GM19328 (cell line): ENCODE results near the gene S100A10.

Source experiments
- ATAC-seq: cut with Tn5 transposase; IDR thresholded peaks from one replicate; pipeline ENCODE4 v1.9.1; 2021; ENCODE audit warnings: mild to moderate bottlenecking, moderate library complexity; ENCODE audit not compliant: unreplicated experiment

S100A10 gene

GRCh38 chr1:151966061-151966460 is 27.6 kb downstream of the S100A10 start:
- ATAC-seq, result no peak

DNA sequence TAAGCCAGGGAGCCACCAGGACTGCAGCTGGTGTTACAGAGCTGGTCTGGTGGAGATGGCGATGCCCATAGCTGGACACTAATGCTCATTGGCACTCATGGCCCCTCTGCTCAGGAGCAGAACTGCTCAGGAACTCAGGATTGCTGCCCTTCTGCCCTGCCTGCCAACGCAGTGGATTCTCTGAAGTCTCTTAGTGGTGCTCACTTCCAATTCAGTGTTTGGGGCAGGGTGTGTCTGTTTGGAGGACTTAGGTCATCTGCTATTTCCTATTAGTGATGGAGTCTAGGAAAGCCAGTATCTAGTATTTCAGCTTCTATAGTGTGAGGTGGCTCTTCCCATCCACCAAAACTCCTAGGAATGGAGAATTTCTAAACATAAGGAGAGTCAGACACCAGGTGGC is 29.1 kb downstream of the S100A10 start:
- ATAC-seq, result no peak

DNA sequence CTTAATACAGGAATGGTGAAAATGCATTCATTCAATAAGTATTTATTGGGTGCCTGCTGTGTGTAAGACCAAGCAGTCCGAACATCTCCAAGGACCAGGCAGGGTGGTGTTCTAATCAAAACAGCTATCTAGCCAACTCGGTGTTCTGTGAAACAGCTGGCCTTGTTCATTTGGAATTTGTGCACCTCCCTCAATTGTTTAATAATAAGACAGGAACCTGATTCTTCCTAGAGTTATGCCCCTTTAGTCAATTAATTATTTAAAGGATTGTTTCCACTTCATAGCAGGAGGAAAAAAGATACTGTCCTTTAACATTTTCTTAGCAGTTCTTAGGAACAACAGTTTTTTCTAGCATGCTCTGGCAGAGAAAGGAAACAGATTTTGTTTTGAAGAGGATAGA is 30.4 kb downstream of the S100A10 start:
- ATAC-seq, result no peak

GRCh38 chr1:151961833-151962232 is 31.8 kb downstream of the S100A10 start:
- no peak for ATAC-seq

DNA sequence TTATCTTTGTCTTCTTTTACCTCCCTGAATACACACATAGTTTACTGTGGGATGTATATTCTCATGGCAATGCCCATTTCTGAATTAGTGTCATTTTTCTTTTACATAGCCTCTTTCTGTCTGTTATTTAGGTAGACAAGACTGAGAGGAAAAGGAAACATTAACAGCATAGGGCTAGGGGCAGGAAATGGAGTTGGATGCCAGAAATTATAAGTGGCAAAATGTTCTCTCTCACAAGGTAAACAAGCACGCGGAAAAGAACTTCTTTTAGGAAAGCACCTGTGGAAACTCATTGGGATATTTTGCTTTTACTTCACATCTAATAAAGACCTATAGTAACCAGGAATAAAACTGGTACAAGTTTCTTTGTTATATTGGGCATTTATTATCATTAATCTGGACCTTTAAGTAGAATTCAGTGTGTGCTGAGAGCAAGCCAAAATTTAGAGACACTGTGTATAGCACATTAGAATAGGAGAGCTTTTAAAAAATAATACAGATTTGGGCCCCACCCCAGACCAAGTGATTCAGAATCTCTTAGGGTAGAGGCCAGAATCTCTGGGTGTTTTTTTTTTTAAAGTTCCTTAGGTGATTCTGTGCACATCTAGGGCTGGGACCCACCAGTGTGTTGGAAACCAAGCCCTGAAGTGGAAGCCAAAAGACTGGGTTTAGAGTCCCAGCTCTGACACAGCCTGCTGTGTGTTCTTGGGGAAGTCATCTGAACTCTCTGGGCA is 32.7 kb downstream of the S100A10 start:
- no peak for ATAC-seq

GRCh38 chr1:151958959-151959358 is 34.7 kb downstream of the S100A10 start:
- ATAC-seq, result no peak

GRCh38 chr1:151956957-151957497 is 36.6 kb downstream of the S100A10 start:
- no peak for ATAC-seq

GRCh38 chr1:151953409-151954094 is 40.1 kb downstream of the S100A10 start:
- no peak for ATAC-seq

- no peak for ATAC-seq
Observed at GRCh38 chr1:151952811-151953210, 40.8 kb downstream of the S100A10 start.

DNA sequence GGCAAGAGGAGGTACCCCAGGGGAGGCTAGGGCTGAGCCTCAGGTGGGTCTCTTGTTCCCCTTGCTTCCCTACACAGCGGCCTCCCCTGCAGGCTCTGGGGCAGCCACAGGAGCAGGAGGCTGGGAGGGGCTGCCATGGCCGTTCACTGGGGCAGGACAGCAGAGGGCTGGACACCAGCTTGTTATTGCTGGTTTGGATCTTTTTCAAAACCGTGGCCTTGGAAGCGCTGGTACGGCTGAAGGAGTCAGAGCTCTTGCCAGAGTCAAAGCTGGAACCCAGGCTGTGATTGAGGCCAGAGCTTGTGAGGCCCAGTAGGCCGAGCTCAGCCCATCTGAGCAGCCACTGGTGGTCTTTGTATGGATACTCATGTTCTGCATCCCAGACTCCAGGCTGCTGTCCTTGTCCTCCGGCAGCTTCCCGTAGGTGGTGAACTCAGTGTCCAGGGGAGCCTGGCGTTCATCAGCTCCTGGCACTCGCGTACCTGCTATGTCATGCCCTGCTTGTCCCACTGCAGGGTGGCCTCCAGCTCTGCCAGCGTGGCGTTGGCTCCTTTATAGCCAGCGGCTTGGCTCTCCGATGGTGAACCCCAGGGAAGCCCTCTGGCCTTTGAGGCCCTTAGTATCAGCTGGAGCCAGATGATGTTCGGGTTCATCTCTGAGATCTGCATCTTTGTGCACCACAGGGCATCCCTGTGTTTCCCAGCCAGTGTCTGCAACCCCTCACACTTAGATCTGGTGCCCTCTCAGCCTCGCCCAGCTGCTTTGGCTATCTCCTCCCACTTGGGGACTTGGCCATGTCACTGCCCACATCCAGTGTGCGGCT is 44.1 kb downstream of the S100A10 start:
- no peak for ATAC-seq

GRCh38 chr1:151948506-151948905 is 45.2 kb downstream of the S100A10 start:
- no peak for ATAC-seq

DNA sequence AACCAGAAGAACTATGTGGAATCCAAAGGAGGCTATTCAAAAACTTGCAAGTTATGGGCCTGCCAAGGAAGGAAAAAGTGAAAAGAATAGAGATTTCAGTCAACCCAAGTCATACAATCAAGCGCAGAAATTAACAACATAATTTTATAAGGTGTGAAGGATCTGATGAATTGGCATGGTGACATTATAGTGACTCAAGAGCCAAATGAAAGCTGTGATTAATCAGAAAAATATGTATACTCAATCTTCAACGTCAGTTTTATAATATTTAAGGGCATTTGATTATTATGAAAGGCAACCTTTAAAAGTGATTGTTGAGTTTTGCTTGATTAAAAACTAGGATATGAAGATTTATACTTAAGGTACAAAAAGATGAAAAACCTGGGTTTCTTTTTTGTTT is 46.5 kb downstream of the S100A10 start:
- no peak for ATAC-seq

DNA sequence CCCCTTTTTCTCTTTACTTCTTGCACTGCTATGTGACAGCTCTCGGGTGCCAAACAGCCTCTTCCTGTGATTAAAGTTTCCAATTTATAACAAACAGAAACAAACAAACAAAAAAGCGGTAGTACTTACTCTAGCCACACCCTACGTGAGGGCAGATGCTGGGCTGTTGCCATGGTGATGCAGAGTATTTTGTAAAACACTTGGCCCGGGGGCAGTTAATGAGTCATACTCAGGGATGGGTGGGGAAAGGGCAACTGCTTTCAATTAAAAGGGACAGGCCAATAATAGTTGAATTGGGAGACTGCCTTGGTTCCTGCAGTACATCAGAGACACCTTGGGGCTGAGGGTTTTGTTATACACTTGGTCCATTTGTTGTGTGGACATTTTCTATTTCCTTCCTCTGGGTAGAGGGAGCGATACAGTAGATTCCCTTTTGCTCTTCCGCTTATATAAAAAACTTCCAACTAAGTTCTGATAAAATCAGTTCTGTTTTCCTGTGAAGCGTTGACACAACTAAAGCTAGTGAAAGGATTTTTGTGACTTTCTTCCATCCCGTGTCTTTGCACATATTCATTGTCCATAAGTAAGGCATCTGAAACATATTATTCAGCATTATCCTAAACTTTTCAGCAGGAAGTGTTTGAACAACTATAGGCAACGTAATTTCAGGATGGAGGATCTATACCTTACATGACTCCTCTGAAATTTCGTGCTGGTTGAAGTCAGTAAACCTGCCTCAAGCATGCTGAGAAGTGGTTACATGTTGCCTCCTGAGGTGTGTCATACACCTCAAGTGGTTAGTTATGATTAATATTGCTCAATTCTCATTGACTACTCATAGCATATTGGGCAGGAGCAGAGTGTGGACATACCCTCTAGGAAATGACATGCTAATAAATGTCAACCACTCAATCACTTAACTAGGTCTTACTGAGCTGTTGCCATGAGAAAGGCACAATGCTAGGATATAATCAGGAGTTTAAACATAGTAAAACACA is 47.6 kb downstream of the S100A10 start:
- ATAC-seq, result no peak

DNA sequence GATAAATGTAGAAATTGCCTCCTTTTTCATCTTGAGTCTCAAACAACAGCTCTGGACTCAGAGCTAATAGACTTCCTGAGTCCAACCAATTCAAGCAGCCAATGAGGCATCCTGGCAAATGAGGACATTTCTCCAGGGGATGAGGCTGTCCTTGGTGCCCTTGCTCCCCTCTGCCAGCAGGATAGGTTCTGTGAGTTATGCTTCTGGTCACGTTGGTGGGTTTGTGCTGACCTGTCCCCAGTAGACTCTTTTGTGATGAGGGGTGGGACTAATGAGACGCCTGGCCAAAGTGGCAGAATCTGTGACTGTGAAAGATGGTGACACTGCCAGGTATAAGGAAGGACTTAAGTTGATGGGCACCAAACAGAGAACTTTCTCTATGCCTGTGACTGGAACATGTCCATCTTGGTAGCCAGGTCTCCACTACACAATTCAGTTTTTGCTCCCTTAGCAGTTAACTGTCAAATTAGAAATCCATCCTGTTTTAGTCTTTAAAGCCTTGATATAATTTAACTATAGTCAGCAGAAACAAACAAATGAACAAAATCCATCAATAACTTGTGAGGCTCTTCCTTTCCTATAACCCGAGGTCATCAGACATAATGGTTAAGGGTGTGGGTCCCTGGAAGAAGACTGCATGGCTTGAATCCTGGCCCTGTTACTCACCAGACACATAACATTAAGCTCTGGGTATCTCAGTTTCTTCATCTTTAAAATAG is 48.6 kb downstream of the S100A10 start:
- ATAC-seq, result no peak

DNA sequence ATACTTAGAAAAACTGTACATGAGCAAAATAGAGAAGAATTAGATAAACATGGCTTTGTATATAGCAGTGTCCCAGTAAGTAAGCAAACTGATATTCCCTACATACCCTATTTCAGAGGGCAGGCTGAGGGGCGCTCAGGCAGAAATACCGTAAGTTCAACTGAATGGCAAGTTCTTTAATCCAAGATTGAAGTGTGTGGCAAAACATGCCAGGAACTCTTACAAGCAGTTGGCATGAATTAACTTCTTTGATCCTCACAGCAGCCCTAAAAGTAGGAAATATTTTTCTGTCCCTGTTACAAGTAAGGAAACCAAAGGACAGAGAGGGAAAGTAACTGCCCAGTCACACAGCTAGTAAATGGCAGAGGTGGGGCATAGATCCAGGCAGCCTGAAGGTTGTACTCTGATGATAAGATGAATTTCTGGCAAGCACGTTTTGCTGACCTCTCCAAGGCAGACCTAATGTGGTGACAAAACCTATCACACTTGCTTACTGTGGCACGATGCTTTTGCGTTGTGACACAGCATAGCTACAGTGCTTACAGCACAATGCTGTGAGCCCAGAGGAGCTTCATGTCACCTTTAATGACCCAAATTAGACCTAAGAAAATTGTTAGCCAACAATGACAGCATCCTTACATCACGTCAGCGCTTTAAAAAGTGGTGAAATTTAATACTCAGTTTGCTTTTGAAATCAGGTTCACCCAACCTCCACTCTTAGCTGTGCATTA is 49.4 kb downstream of the S100A10 start:
- ATAC-seq, result no peak

- no peak for ATAC-seq
Observed at GRCh38 chr1:151943591-151943990, 50.1 kb downstream of the S100A10 start.

DNA sequence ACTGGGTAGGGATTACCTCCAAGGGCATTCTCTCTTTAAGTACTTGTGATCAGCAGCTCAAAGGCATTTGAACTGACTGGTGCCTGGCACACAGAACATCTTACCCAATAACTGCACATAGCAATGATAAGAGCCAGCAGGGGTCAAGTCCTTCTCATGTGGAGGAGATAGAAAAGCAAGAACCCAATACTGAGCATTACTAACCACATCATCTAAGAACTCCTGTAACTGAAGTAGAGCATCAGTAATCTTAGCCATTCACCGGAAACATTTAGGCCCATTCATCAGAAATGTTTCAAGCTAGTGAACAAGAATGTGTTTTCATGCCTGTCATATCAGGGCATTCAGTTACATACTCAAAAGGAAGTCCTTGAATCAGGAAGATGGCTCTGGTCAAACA is 50.8 kb downstream of the S100A10 start:
- ATAC-seq, result no peak

- ATAC-seq, result no peak
Observed at GRCh38 chr1:151940541-151940940, 53.1 kb downstream of the S100A10 start.

DNA sequence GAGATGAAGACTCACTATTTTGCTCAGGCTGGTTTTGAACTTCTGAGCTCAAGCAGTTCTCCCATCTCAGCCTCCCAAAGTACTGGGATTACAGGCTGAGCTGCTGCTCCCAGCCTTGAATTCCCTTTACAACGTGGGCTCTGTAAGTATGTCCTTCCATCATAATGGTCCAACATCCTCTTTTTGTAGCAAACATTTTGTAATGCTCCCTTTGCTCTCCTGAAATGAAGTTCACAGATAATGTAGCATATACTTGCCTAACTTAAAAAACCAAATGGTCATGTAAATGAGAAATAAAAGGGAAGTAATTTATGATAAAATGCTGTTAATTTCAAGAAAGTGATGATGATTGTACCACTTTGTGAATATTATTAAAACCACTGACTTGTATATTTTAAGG is 53.9 kb downstream of the S100A10 start:
- ATAC-seq, result no peak
